Liver (tissue), 3 donors: ENCODE results near the gene OBI1.

Experiments used
- CTCF ChIP-seq: fragments of 150-350 bp; IDR thresholded peaks from 2 replicates; pipeline ENCODE4 v1.5.1; 2017; ENCODE audit warnings: improper control_type of control experiment, low read depth, low read length; ENCODE audit not compliant: missing input control
- FOXA1 ChIP-seq: IDR thresholded peaks from 2 replicates; pipeline ENCODE4 v1.6.1; 2016; ENCODE audit warnings: antibody characterized with exemption
- RAD21 ChIP-seq, 2 donors: IDR thresholded peaks; 2 replicates each; pipeline ENCODE4 v1.6.1; 2016; ENCODE audit warnings: antibody characterized with exemption in 2 of 2, mild to moderate bottlenecking in 2 of 2
- SP1 ChIP-seq: IDR thresholded peaks from 2 replicates; pipeline ENCODE4 v1.6.1; 2018; ENCODE audit warnings: antibody characterized with exemption, mild to moderate bottlenecking
- TF ChIP-seq, protein P1 (sequence below): IDR thresholded peaks from 2 replicates; pipeline ENCODE4 v1.6.1; 2016; ENCODE audit warnings: antibody characterized with exemption
- donor health status: healthy.
- donor health status: healthy.

- TF ChIP-seq CTCF (no peak), SP1 (no peak), FOXA1 (no peak), RAD21 (IDR thresholded peaks at IDR 0.05) (no peak)
- TF ChIP-seq, protein P1, sequence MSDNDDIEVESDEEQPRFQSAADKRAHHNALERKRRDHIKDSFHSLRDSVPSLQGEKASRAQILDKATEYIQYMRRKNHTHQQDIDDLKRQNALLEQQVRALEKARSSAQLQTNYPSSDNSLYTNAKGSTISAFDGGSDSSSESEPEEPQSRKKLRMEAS, result no peak
Measured at GRCh38 chr13:78598966-78599644, 59.9 kb downstream of the OBI1 start.
